Measurements from ENCODE around the gene PCMTD2.

Gene PCMTD2
- total RNA-seq = 49.9 to 108 reads per million in 2 donors

GRCh38 chr20:64255361-64256281 is at the start of gene PCMTD2:
Gene PCMTD2 (plus strand): TSS chr20:64255748. CDS start chr20:64259966, 4,218 bp downstream.
- DNase-seq = peak; percentile 70 to 93 (median 77)

- no peak for DNase-seq
These were observed 48.9 kb upstream of the PCMTD2 start for GRCh38 chr20:64206614-64207013.

DNA sequence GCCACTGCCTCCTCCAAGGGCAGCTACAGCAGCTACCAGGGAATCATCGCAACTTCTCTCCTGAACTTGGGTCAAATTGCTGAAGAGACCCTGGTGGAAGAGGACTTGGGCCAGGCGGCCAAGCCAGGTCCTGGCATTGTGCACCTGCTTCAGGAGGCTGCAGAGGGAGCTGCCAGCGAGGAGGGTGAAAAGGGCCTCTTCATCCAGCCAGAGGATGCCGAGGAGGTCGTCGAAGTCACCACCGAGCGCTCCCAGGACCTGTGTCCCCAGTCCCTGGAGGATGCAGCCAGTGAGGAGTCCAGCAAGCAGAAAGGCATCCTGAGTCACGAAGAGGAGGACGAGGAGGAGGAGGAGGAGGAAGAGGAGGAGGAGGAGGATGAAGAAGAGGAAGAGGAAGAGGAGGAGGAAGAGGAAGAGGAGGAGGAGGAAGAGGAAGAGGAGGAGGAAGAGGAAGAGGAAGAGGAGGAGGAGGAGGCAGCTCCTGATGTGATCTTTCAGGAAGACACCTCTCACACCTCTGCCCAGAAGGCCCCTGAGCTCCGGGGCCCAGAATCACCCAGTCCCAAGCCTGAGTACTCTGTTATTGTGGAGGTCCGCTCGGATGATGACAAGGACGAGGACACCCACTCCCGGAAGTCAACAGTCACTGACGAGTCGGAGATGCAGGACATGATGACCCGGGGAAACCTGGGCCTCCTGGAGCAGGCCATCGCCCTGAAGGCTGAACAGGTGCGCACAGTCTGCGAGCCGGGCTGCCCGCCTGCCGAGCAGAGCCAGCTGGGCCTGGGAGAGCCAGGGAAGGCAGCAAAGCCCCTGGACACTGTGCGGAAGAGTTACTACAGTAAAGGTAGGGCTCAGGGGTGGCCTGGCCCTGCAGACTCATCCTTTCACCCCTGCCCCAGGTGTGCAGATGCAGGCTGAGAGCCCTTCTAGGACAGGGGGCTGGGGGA is 47.6 kb upstream of the PCMTD2 start:
- DNase-seq = no peak

- DNase-seq = no peak
These were observed 46.4 kb upstream of the PCMTD2 start for GRCh38 chr20:64209148-64209547.

- no peak for DNase-seq
These were observed 44.7 kb upstream of the PCMTD2 start for GRCh38 chr20:64210656-64211369.

DNA sequence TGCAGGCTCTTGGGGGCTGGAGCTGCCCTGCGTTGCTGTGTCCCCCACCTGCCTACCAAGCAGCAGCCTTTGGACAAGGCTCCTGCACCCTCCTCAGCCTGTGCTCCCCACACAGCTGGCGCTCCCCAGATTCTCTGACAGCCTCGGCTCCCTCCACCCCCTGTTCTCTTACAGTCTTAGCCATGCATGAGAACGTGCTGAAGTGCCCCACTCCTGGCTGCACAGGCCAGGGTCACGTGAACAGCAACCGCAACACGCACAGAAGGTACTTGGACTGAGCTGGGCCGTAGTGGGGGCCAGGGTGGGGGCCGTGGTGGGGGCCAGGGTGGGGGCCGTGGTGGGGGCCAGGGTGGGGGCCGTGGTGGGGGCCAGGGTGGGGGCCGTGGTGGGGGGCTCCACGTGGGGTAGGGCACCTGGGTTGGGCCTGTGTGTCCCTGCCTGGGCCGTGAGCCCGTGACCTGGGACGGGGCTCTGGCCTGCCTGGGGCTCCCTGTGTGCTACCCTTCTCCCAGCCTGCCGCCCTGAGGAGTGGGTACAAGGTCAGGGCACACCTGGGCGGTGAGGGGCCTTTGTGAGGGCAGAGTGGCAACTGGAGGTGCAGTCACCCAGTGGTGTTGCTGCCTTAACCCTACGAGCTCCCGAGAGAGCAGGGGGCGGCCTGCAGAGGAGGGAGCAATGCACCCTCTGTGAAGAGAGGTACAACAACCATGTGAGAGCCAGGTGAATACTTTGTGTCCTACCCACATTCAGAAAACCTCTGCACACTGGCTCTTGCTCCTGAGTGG is 43.5 kb upstream of the PCMTD2 start:
- DNase-seq = no peak

DNA sequence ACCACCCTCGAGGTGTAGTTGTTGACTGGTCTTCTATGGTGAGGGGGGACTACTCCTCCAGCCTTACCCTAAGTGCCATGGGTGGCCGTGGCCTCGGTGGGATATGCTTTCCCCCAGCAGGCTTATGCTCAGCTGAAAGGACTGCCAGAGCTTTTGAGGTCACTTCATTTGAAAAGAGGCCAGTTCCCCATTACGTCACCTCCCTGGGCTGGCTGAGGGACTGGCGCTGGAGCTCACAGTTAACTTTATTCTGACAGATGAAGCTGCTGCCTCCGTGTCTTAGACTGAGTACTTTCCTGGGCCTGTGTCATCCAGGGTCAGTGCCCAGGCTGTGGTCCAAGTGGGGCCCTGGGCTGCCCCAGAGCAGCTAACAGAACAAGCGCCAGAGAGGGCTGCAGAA is 42.8 kb upstream of the PCMTD2 start:
- DNase-seq = no peak

DNA sequence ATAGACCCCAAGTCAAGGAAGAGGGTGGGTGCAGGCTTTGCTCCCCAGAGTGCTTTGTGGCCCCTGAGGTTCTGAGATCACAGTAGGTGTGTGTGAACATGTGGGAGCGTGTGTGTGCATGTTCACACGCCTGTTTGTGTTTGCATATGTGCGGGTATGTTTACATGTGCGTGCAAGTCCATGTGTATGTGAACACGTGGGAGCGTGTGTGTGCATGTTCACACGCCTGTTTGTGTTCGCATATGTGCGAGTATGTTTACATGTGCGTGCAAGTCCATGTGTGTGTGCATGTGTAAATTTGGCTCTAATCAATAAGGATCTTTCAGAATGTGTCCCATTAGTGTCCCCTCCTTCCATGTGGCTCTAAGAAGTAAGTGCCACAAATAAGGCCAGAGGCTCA is 41.4 kb upstream of the PCMTD2 start:
- no peak for DNase-seq

DNA sequence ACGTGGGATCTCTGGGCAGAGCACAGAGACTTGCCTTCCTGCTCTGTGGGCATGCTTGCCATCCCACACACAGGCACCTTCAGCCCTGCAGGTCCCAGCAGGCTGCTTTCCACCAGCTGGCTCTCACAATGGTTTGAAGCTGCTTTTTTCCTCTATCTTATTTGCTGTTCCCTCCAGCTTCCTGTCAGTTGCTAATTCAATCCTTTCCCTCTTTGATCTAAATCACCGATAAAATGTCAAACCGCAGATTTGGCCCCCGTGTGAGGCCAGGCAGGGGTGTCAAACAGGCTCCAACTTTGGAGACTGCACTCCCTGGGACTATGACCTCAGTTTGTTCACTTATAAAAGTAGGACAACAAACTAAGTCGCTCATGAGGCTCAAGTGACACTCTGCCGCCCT is 40.6 kb upstream of the PCMTD2 start:
- DNase-seq = no peak

DNA sequence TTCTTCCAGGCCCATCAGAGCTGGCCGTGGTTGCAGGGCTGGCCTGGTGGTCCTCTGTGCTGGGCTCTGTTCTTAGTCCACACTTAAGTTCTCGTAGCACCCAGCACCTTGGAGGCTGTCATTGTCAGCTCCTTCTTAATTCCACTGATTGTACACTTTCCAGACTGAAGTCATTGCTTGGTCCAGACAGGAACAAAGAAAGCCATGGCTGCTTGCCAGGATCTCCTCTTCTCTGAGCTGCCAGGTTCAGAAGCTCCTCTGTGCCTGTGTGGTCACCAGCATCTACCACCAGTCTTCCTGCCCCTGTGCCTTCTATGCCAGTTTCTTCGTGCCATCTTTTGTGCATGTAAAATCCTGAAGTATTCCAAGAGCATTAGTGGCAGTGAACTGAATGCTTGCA is 39.5 kb upstream of the PCMTD2 start:
- DNase-seq = no peak

DNA sequence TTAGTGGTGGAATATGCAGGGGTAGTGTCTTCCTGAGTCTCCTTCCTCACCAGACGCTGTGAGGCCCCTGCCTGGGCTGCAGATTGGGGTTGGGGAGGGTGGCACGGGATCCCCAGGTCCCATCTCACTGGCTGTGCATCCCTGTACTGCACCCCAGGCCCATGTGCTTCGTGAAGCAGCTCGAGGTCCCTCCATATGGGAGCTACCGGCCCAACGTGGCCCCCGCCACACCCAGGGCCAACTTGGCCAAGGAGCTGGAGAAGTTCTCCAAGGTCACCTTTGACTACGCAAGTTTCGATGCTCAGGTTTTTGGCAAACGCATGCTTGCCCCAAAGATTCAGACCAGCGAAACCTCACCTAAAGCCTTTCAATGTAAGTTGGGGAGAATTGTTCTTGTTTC is 38.6 kb upstream of the PCMTD2 start:
- no peak for DNase-seq

GRCh38 chr20:64217539-64218221 is 37.9 kb upstream of the PCMTD2 start:
- no peak for DNase-seq

DNA sequence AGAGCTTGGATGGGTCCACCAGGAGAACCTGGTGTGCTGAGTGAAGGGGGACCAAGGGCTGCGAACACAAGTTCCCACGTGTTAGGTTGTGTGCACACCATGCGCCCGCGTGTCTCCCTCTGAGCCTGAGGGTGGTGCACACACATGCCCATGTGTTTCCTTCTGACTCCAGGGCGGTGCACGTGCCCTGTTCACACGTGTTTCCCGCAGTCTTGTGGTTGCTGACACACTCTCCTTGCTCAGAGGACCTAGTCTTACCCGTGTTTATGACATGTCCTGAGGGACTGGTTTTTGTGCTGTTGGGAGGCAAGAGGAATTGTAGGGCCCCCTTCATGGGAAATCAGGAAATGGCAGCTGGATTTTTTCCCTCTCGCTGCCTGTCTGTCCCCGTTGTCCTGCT is 36.3 kb upstream of the PCMTD2 start:
- DNase-seq = no peak

DNA sequence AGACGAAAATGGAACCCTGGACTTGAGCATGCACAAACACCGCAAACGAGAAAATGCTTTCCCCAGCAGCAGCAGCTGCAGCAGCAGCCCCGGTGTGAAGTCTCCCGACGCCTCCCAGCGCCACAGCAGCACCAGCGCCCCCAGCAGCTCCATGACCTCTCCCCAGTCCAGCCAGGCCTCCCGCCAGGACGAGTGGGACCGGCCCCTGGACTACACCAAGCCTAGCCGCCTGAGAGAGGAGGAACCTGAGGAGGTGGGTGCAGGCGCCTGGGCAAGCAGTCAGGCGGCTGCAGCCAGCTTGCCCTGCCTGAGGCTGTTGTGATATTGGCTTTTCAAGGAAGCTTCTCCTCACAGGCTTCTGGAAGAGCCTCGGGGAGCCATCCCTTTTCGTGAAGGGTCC is 35.8 kb upstream of the PCMTD2 start:
- no peak for DNase-seq

DNA sequence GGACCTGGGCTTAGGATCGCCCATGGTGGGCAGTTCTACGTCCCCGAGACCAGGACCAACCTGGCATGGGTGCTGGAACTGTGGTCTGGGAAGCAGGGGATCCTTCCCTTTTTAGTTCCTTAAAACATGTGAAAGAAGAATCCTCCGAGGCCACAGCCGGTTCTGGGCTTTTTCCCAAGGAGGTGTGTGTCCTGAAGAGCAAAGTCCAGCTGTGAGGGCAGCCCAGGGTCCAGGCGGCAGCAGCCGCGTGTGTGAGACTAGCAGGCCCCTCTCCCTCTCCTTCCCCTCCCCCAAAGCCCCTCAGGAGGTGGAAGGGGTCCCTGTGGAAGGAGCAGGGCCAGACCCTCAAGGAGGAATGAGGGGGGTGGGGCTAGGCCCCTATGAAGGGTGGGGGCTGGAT is 35.1 kb upstream of the PCMTD2 start:
- DNase-seq = no peak

DNA sequence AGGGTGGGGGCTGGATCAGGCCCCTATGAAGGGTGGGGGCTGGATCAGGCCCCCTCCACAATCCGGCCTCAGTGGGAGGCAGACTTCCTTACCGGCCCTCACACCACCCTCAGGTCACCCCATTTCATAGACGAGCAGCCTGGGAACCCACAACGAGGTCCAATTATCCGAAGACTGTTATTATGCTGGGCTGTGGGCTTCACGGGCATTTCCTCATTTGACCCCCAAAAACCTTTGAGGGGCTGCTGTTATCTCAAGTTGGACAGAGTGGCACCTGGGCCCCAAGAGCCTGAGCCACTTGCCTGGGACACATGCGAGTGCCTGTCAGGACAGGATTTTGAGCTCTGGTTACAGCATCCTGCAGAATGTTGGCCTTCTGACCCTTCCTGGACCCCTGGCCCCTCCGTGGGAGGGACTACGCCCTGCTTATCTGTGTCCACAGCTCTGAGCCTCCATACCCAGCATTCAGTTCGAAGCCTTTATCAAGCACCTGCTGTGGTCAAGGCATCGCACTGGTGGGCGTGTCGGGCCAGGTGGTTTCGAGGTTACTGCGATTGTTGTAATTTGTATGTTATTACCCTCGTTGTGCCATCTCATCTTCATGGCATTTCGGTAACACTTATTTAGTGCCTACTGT is 34.5 kb upstream of the PCMTD2 start:
- DNase-seq = no peak

- DNase-seq = no peak
These were observed 33.2 kb upstream of the PCMTD2 start for GRCh38 chr20:64222291-64222735.

GRCh38 chr20:64222851-64223525 is 32.6 kb upstream of the PCMTD2 start:
- DNase-seq = no peak

DNA sequence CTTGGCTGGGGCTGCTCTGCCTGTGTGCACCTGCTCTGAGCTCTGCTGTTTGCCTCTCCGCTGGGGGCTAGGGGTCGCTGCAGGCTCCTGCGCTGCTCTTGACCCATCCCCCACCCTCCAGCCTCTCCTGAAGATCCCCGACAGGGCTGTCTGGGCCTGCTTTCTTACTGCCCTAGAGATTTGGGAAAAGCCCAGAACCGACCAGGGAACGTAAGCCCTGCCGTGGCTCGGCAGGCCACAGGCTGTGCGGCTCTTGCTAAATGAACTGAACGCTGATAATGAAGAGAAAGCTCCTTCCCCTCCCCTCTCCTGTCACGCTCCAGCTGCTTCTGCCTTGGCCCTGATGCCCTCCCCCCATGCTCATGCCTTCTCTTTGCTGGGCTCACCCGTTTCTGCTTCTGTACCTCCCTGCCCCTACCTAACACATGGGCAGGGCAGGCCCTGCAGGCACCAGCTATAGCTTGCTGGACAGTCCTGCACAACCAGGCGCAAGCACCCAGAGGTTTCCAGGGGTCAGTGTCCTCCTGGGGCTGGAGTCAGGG is 32.0 kb upstream of the PCMTD2 start:
- DNase-seq = no peak

All from T-helper 2 cell (primary cell).